Endothelial cell of umbilical vein (primary cell): Measurements from ENCODE around the gene STRN. TPM values are rescaled to one million over a fixed set of nuclear protein-coding genes. Genes with fewer than 3 reads are reported as not detected.

ENCODE experiments used
- BruUV-seq: library from RNA; stranded (reverse); fragments of 400-500 nt; replicated peaks from 2 replicates; lab custom pipeline; 2021; lab: Mats Ljungman, UMichigan
- CTCF ChIA-PET: fragments of 300-600, 350-600 bp; sonication (Branson Sonifier 250); formaldehyde crosslinking; loops from one replicate; lab custom pipeline; 2021; ENCODE audit warnings: antibody characterized with exemption, inconsistent platforms; lab: Charles Lee
- POLR2A ChIA-PET: fragments of 300-600, 350-600 bp; sonication (Branson Sonifier 250); formaldehyde crosslinking; loops from one replicate; lab custom pipeline; 2021; ENCODE audit warnings: antibody characterized with exemption, inconsistent platforms; lab: Charles Lee
- DNase-seq: peaks from one replicate; pipeline ENCODE4 v3.0.0-alpha.2; 2011; ENCODE audit warnings: low read depth, low spot score
- FAIRE-seq: peaks from 2 replicates; lab custom pipeline; 2011; peaks lifted over from hg19 to GRCh38; lab: Jason Lieb, UNC
- H2AFZ ChIP-seq: 2 replicates; pipeline ENCODE4 v1.6.0; 2012; ENCODE audit warnings: low read depth, low read length, control low read depth, inconsistent platforms
- H3K27ac ChIP-seq: 2 replicates; pipeline ENCODE4 v1.5.1; 2011; ENCODE audit warnings: low read depth, mild to moderate bottlenecking, control low read depth, low read length, moderate library complexity; ENCODE audit not compliant: insufficient read depth
- H3K27me3 ChIP-seq, 2 experiments: 2 replicates each; pipeline versions ENCODE4 v1.6.0 to v1.6.1; 2011; ENCODE audit warnings: low read length in 2 of 2, mixed read lengths in 1 of 2; ENCODE audit not compliant: control insufficient read depth in 2 of 2, insufficient read depth in 2 of 2
- H3K36me3 ChIP-seq, 2 experiments: 2 replicates in 1 of 2; 3 replicates in 1 of 2; pipeline ENCODE4 v1.5.1; 2011; ENCODE audit warnings: low read length in 2 of 2, mild to moderate bottlenecking in 1 of 2, moderate library complexity in 1 of 2; ENCODE audit not compliant: control insufficient read depth in 2 of 2, insufficient read depth in 2 of 2; ENCODE audit errors: extremely low read depth in 1 of 2
- H3K4me1 ChIP-seq: 3 replicates; pipeline ENCODE4 v1.5.1; 2011; ENCODE audit warnings: mild to moderate bottlenecking, low read length; ENCODE audit not compliant: control insufficient read depth, insufficient read depth; ENCODE audit errors: extremely low read depth
- H3K4me2 ChIP-seq: 2 replicates; pipeline ENCODE4 v1.6.1; 2011; ENCODE audit warnings: low read length, control low read depth, mixed read lengths; ENCODE audit not compliant: insufficient read depth
- H3K4me3 ChIP-seq, 3 experiments: fragments of 200-600 bp in 1 of 3; sonication (generic), shearing (Covaris generic) in 1 of 3; replicated peaks in 1 of 3; 2 replicates each; pipeline ENCODE4 v1.5.1; 2011 to 2016; ENCODE audit warnings: control low read depth in 3 of 3, low read length in 3 of 3, mild to moderate bottlenecking in 2 of 3, inconsistent platforms in 1 of 3, low read depth in 1 of 3, moderate library complexity in 1 of 3; ENCODE audit not compliant: insufficient read depth in 1 of 3
- H3K79me2 ChIP-seq: 2 replicates; pipeline ENCODE4 v1.6.0; 2012; ENCODE audit warnings: low read length, inconsistent platforms; ENCODE audit not compliant: control insufficient read depth, insufficient read depth
- H3K9ac ChIP-seq: replicated peaks from 2 replicates; pipeline ENCODE3; 2011; ENCODE audit warnings: low read length, control low read depth; ENCODE audit not compliant: insufficient read depth; ENCODE audit errors: extremely low read depth
- H3K9me1 ChIP-seq: replicated peaks from 3 replicates; pipeline ENCODE4 v1.6.0; 2011; ENCODE audit warnings: mild to moderate bottlenecking, low read length; ENCODE audit not compliant: control insufficient read depth, insufficient read depth; ENCODE audit errors: extremely low read depth
- H3K9me3 ChIP-seq: replicated peaks from 2 replicates; pipeline ENCODE4 v1.5.1; 2012; ENCODE audit warnings: low read length, inconsistent platforms; ENCODE audit not compliant: control insufficient read depth, insufficient read depth
- H4K20me1 ChIP-seq: replicated peaks from 2 replicates; pipeline ENCODE3; 2011; ENCODE audit warnings: mild to moderate bottlenecking, low read length; ENCODE audit not compliant: control insufficient read depth, insufficient read depth; ENCODE audit errors: extremely low read depth
- CTCF ChIP-seq, 2 donors: IDR thresholded peaks; 1 replicate in 1 of 2; 2 replicates in 1 of 2; pipeline ENCODE4 v1.5.1; 2011; ENCODE audit warnings: low read length in 2 of 2, mild to moderate bottlenecking in 2 of 2, moderate library complexity in 2 of 2, control low read depth in 1 of 2, inconsistent platforms in 1 of 2, low read depth in 1 of 2; ENCODE audit not compliant: insufficient read depth in 1 of 2; ENCODE audit errors: extremely low read depth in 1 of 2
- EZH2 ChIP-seq: IDR thresholded peaks from 2 replicates; pipeline ENCODE4 v1.6.1; 2012; ENCODE audit warnings: borderline replicate concordance, low read depth, mild to moderate bottlenecking, moderate library complexity, low read length, inconsistent platforms; ENCODE audit not compliant: severe bottlenecking
- FOS ChIP-seq: IDR thresholded peaks from 2 replicates; pipeline ENCODE4 v1.6.1; 2011; ENCODE audit warnings: mild to moderate bottlenecking, low read length, moderate library complexity, borderline replicate concordance; ENCODE audit not compliant: insufficient read depth
- GATA2 ChIP-seq: IDR thresholded peaks from 2 replicates; pipeline ENCODE4 v1.7.0; 2011; ENCODE audit warnings: low read depth, mild to moderate bottlenecking, moderate library complexity, mixed read lengths, low read length; ENCODE audit not compliant: insufficient read length, insufficient read depth
- JUN ChIP-seq: IDR thresholded peaks from 2 replicates; pipeline ENCODE4 v1.6.1; 2011; ENCODE audit warnings: borderline replicate concordance, low read depth; ENCODE audit not compliant: insufficient read length, insufficient read depth
- MYC ChIP-seq: IDR thresholded peaks from one replicate; pipeline ENCODE4 v1.6.1; 2011; ENCODE audit warnings: mild to moderate bottlenecking, low read depth, low read length
- dilution Hi-C: fragments of 300-500 bp; cut with MboI; formaldehyde crosslinking; loops from one replicate; pipeline ENCODE4 v1.15.0; 2019; ENCODE audit warnings: low sequenced_read_pairs; ENCODE audit not compliant: extremely low pct_ligation_motif_present
- intact Hi-C: fragments of 100-400 bp; cut with micrococcal nuclease; formaldehyde crosslinking; loops from one replicate; pipeline ENCODE4 v1.10.0; 2022
- polyA plus RNA-seq, 4 experiments: library from polyadenylated mRNA; depleted of rRNA in 3 of 4; stranded (reverse) in 3 of 4; unstranded in 1 of 4; fragments of >200 nt; gene quantifications; 2 replicates each; pipeline versions ENCODE4 v1.2.1 to v1.2.3, GENCODE V29; 2011 to 2012; ENCODE audit warnings: missing spikeins in 1 of 4
- total RNA-seq: library from RNA; stranded (reverse); gene quantifications from 2 replicates; pipeline ENCODE4 v1.2.3, GENCODE V29; 2021

The STRN gene
- total and polyA plus RNA-seq, 2 donors (not counting 3 experiments of a cell fraction or from before 2014, with no cell fraction given), result 6.7 to 33.4 TPM

GRCh38 chr2:36902385-36903120 lies 63.8 kb downstream of the STRN start:
- CTCF ChIA-PET, result interaction anchor here (0.9 to 1.5 kb wide), 4 partner anchors 8 to 14 kb away, joined by 3 to 4 read pairs (median 4); no protein-coding TSS in a partner anchor
- dilution Hi-C loops (no loop called here), intact Hi-C loops (no loop called here)
- H3K36me3 ChIP-seq, result peaks cover 0 to 1% of the 10 kb centered on the region in 2 experiments
- TF ChIP-seq MYC (no peak), EZH2 (no peak), GATA2 (no peak), FOS (no peak), JUN (no peak), CTCF (IDR thresholded peaks at IDR 0.05; ENCODE audit: extremely low read depth in 1 of 2, insufficient read depth in 1 of 2, low read depth in 1 of 2, low read length in 2 of 2) (no peak)
- no TSS peak for BruUV-seq
- H4K20me1 ChIP-seq, result no peaks in the 10 kb centered on the region
- H3K9me1 ChIP-seq, result no peaks in the 10 kb centered on the region
- no peaks in the 10 kb centered on the region for H3K9me3 ChIP-seq
- no peak for FAIRE-seq
- H3K79me2 ChIP-seq, result no peaks in the 10 kb centered on the region
- no peak overlapping the region for H2AFZ ChIP-seq
- H3K9ac ChIP-seq, result no peak overlapping the region
- H3K27ac ChIP-seq, result no peak overlapping the region
- no peaks in the 10 kb centered on the region for H3K4me1 ChIP-seq
- no peak for DNase-seq
- H3K4me3 ChIP-seq, result no peak overlapping the region
- POLR2A ChIA-PET, result no interaction called here
- no peak overlapping the region for H3K4me2 ChIP-seq
- no peaks in the 10 kb centered on the region for H3K27me3 ChIP-seq
